Umbilical cord (tissue), 2 donors: ENCODE data around the gene ALOX12B. TPM values are rescaled to one million over a fixed set of nuclear protein-coding genes. Genes with fewer than 3 reads are reported as not detected.
"Not testable (repeated sequence)": the region's sequence is repeated elsewhere in the genome, so short reads cannot be mapped to it uniquely, and the experiment has no call there.

ENCODE experiments used
- DNase-seq: peaks from one replicate; pipeline ENCODE4 v3.0.0-alpha.2; 2015; ENCODE audit warnings: low spot score
- total RNA-seq: library from RNA; depleted of rRNA; stranded (reverse); fragments of >200 nt; gene quantifications from one replicate; pipeline ENCODE4 v1.2.3, GENCODE V29; 2014; ENCODE audit warnings: low replicate concordance; ENCODE audit not compliant: insufficient read depth

Gene ALOX12B
- total RNA-seq, 1 donor from 2014 or later, result not detected

GRCh38 chr17:8118769-8119580 is 31.5 kb upstream of the ALOX12B start:
- DNase-seq, result peak; percentile 94

GRCh38 chr17:8117980-8118768 is 30.7 kb upstream of the ALOX12B start, which contains the start of gene ALOXE3:
TSS of gene ALOXE3 (minus strand) at chr17:8118514. CDS start at chr17:8117990, 524 bp downstream.
- DNase-seq, result peak; percentile 62

GRCh38 chr17:8117367-8117979 is 30.0 kb upstream of the ALOX12B start:
- DNase-seq, result no peak

- DNase-seq, result no peak
These were observed 29.3 kb upstream of the ALOX12B start for GRCh38 chr17:8116776-8117175.

GRCh38 chr17:8110907-8111306 is 23.4 kb upstream of the ALOX12B start:
- no peak for DNase-seq

GRCh38 chr17:8110456-8110804 is 22.9 kb upstream of the ALOX12B start:
- no peak for DNase-seq

GRCh38 chr17:8109661-8110455 is 22.3 kb upstream of the ALOX12B start:
- no peak for DNase-seq

GRCh38 chr17:8108972-8109660 is 21.6 kb upstream of the ALOX12B start:
- DNase-seq, result no peak

GRCh38 chr17:8106980-8107379 is 19.5 kb upstream of the ALOX12B start:
- not testable (repeated sequence) for DNase-seq

GRCh38 chr17:8105957-8106398 is 18.5 kb upstream of the ALOX12B start:
- no peak for DNase-seq

- DNase-seq, result no peak
These were observed 17.4 kb upstream of the ALOX12B start for GRCh38 chr17:8104911-8105310.

GRCh38 chr17:8103549-8103948 is 16.0 kb upstream of the ALOX12B start:
- no peak for DNase-seq

- no peak for DNase-seq
These were observed 14.2 kb upstream of the ALOX12B start for GRCh38 chr17:8101721-8102120.

GRCh38 chr17:8100763-8101162 is 13.2 kb upstream of the ALOX12B start:
- DNase-seq, result no peak

- DNase-seq, result no peak
These were observed 12.6 kb upstream of the ALOX12B start for GRCh38 chr17:8100111-8100510.

GRCh38 chr17:8096541-8096940 is 9.0 kb upstream of the ALOX12B start:
- no peak for DNase-seq

- no peak for DNase-seq
These were observed 7.8 kb upstream of the ALOX12B start for GRCh38 chr17:8095361-8095760.

- DNase-seq, result no peak
These were observed 3.6 kb upstream of the ALOX12B start for GRCh38 chr17:8091033-8091687.

- DNase-seq, result no peak
These were observed 2.2 kb upstream of the ALOX12B start for GRCh38 chr17:8089728-8090127.

- DNase-seq, result no peak
These were observed 375 bp upstream of the ALOX12B start for GRCh38 chr17:8087952-8088230.

GRCh38 chr17:8084250-8084649 is 3.3 kb downstream of the ALOX12B start:
- no peak for DNase-seq
